Stromal cell of bone marrow (primary cell): ENCODE data around the gene ZNF516.
"Not testable (repeated sequence)": the region's sequence is repeated elsewhere in the genome, so short reads cannot be mapped to it uniquely, and the experiment has no call there.

Source experiments
- DNase-seq: peaks from one replicate; pipeline ENCODE4 v3.0.0-alpha.2; 2012; ENCODE audit warnings: low read depth

Gene ZNF516

GRCh38 chr18:76495006-76495370 is at the start of gene ZNF516:
TSS of gene ZNF516 (minus strand) at chr18:76495242. CDS start at chr18:76443054, 52,188 bp downstream.
- DNase-seq: no peak

GRCh38 chr18:76538846-76539245 is 43.8 kb upstream of the ZNF516 start:
- no peak for DNase-seq

GRCh38 chr18:76537621-76538020 is 42.6 kb upstream of the ZNF516 start:
- no peak for DNase-seq

- not testable (repeated sequence) for DNase-seq
These were observed 41.6 kb upstream of the ZNF516 start for GRCh38 chr18:76536593-76536992.

GRCh38 chr18:76532875-76533274 is 37.8 kb upstream of the ZNF516 start:
- no peak for DNase-seq

- DNase-seq: no peak
These were observed 35.8 kb upstream of the ZNF516 start for GRCh38 chr18:76530846-76531245.

- DNase-seq: no peak
These were observed 35.3 kb upstream of the ZNF516 start for GRCh38 chr18:76530391-76530790.

- no peak for DNase-seq
These were observed 34.4 kb upstream of the ZNF516 start for GRCh38 chr18:76529433-76529811.

GRCh38 chr18:76528477-76529432 is 33.7 kb upstream of the ZNF516 start:
- no peak for DNase-seq

GRCh38 chr18:76525911-76526310 is 30.9 kb upstream of the ZNF516 start:
- no peak for DNase-seq

GRCh38 chr18:76524900-76525698 is 30.1 kb upstream of the ZNF516 start:
- peak; percentile 61 for DNase-seq

GRCh38 chr18:76524477-76524876 is 29.4 kb upstream of the ZNF516 start:
- no peak for DNase-seq

- no peak for DNase-seq
These were observed 27.5 kb upstream of the ZNF516 start for GRCh38 chr18:76522551-76522950.

- DNase-seq: no peak
These were observed 27.1 kb upstream of the ZNF516 start for GRCh38 chr18:76522122-76522503.

GRCh38 chr18:76521417-76522121 is 26.5 kb upstream of the ZNF516 start:
- no peak for DNase-seq

GRCh38 chr18:76518860-76519538 is 24.0 kb upstream of the ZNF516 start:
- DNase-seq: no peak

- no peak for DNase-seq
These were observed 23.2 kb upstream of the ZNF516 start for GRCh38 chr18:76518123-76518859.

GRCh38 chr18:76515576-76515975 is 20.5 kb upstream of the ZNF516 start:
- no peak for DNase-seq

GRCh38 chr18:76514573-76514972 is 19.5 kb upstream of the ZNF516 start:
- no peak for DNase-seq

GRCh38 chr18:76507830-76508385 is 12.9 kb upstream of the ZNF516 start:
- no peak for DNase-seq
